BJ (cell line): Measurements from ENCODE around the gene ARHGAP45. TPM values are rescaled to one million over a fixed set of nuclear protein-coding genes. Genes with fewer than 3 reads are reported as not detected.

Experiments used
- CTCF ChIA-PET: fragments of 350-600 bp; formaldehyde crosslinking; extraction: SDS; loops from one replicate; lab custom pipeline; 2021; ENCODE audit warnings: antibody characterized with exemption, inconsistent platforms; lab: Yijun Ruan, JAX
- POLR2A ChIA-PET: fragments of 300-600 bp; sonication (Branson Sonifier 250); formaldehyde crosslinking; extraction: SDS; loops from one replicate; lab custom pipeline; 2021; ENCODE audit warnings: antibody characterized with exemption; lab: Charles Lee
- DNase-seq: peaks from one replicate; pipeline ENCODE4 v3.0.0-alpha.2; 2011; ENCODE audit warnings: low read depth
- H3K27me3 ChIP-seq: 2 replicates; pipeline ENCODE4 v1.6.0; 2011; ENCODE audit warnings: low read length; ENCODE audit not compliant: control insufficient read depth, insufficient read depth
- H3K36me3 ChIP-seq: 2 replicates; pipeline ENCODE4 v1.5.1; 2011; ENCODE audit warnings: low read length; ENCODE audit not compliant: control insufficient read depth, insufficient read depth
- H3K4me3 ChIP-seq: 2 replicates; pipeline ENCODE4 v1.5.1; 2011; ENCODE audit warnings: low read depth, mild to moderate bottlenecking, control low read depth, low read length
- CTCF ChIP-seq: IDR thresholded peaks from 2 replicates; pipeline ENCODE4 v1.5.1; 2011; ENCODE audit warnings: low read depth, mild to moderate bottlenecking, control low read depth, inconsistent platforms, low read length, moderate library complexity; ENCODE audit not compliant: insufficient read depth
- polyA plus RNA-seq: library from polyadenylated mRNA; depleted of rRNA; stranded (reverse); fragments of >200 nt; gene quantifications from 2 replicates; pipeline ENCODE4 v1.2.3, GENCODE V29; 2011

The ARHGAP45 gene
- polyA plus RNA-seq, 1 experiment: 0.13 TPM

GRCh38 chr19:1130771-1131717 is 64.1 kb downstream of the ARHGAP45 start:
- ChIA-PET POLR2A (no interaction called here), CTCF (interaction anchor here (0.7 to 1.9 kb wide), 6 partner anchors 11 to 129 kb away, joined by 3 to 13 read pairs (median 6); no protein-coding TSS in a partner anchor)
- H3K27me3 ChIP-seq: no peaks in the 10 kb centered on the region
- no peak for DNase-seq
- no peak for TF ChIP-seq CTCF
- H3K4me3 ChIP-seq: peak overlapping the region; percentile 88
- peaks cover 33% of the 10 kb centered on the region for H3K36me3 ChIP-seq

- 0 out of 2 replicates have a peak, but pooled peaks have one; percentile 24 for TF ChIP-seq CTCF
- H3K4me3 ChIP-seq: peak overlapping the region; percentile 88
- no peaks in the 10 kb centered on the region for H3K27me3 ChIP-seq
- DNase-seq: peak; percentile 52
- ChIA-PET CTCF (interaction anchor here (0.7 to 1.9 kb wide), 4 partner anchors 19 to 135 kb away, joined by 3 to 13 read pairs (median 4); no protein-coding TSS in a partner anchor), POLR2A (no interaction called here)
- peaks cover 26% of the 10 kb centered on the region for H3K36me3 ChIP-seq
Observed at GRCh38 chr19:1131718-1132551, 65.0 kb downstream of the ARHGAP45 start.

GRCh38 chr19:1132552-1133383 is 65.8 kb downstream of the ARHGAP45 start:
- no peak for DNase-seq
- no peak for TF ChIP-seq CTCF
- Histone ChIP-seq H3K4me3 (peak overlapping the region; percentile 88), H3K27me3 (no peaks in the 10 kb centered on the region), H3K36me3 (peaks cover 18% of the 10 kb centered on the region)
- CTCF ChIA-PET: interaction anchor here (0.7 to 1.3 kb wide), 2 partner anchors 35 to 134 kb away, joined by 3 read pairs; no protein-coding TSS in a partner anchor
- POLR2A ChIA-PET: no interaction called here

- TF ChIP-seq CTCF: no peak
- no peak overlapping the region for H3K4me3 ChIP-seq
- CTCF ChIA-PET: interaction anchor here (3.0 kb wide), 1 partner anchor 20 kb away, joined by 10 read pairs; no protein-coding TSS in a partner anchor
- no peak for DNase-seq
- POLR2A ChIA-PET: no interaction called here
- no peaks in the 10 kb centered on the region for H3K27me3 ChIP-seq
- H3K36me3 ChIP-seq: peaks cover 19% of the 10 kb centered on the region
Observed at GRCh38 chr19:1133471-1133929, 66.5 kb downstream of the ARHGAP45 start.
